Activated CD4-positive, CD25-positive, alpha-beta regulatory T cell treated with anti-CD3 and anti-CD28 coated beads, Interleukin-2, amount 50 U/mL, for 24 hours (primary cell): ENCODE measurements around the gene NGFR.
A peak's percentile ranks its signal among the peaks of the same experiment; 100 is the strongest.
"Not testable (repeated sequence)": the region's sequence is repeated elsewhere in the genome, so short reads cannot be mapped to it uniquely, and the experiment has no call there.

Source experiments
- ATAC-seq, 2 donors: fragments of 150-1000 bp; cut with Tn5 transposase; one replicate each; pipeline ENCODE4 v1.10.0; 2021; ENCODE audit warnings: mild to moderate bottlenecking in 1 of 2, moderate library complexity in 1 of 2

Gene NGFR

GRCh38 chr17:49497148-49498028, 2.3 kb downstream of the NGFR start:
- no peak for ATAC-seq

GRCh38 chr17:49498029-49498615, 3.0 kb downstream of the NGFR start:
- ATAC-seq: no peak

- ATAC-seq: no peak
Measured at GRCh38 chr17:49501496-49501895, 6.4 kb downstream of the NGFR start.

GRCh38 chr17:49502254-49502653, 7.2 kb downstream of the NGFR start:
- no peak for ATAC-seq

GRCh38 chr17:49502680-49503079, 7.6 kb downstream of the NGFR start:
- not testable (repeated sequence) for ATAC-seq

- no peak for ATAC-seq
Measured at GRCh38 chr17:49504369-49504768, 9.3 kb downstream of the NGFR start.

- ATAC-seq: no peak
Measured at GRCh38 chr17:49505854-49506253, 10.8 kb downstream of the NGFR start.

- ATAC-seq: no peak
Measured at GRCh38 chr17:49506282-49506681, 11.2 kb downstream of the NGFR start.

GRCh38 chr17:49508061-49508865, 13.2 kb downstream of the NGFR start:
- ATAC-seq: no peak

- ATAC-seq: no peak
Measured at GRCh38 chr17:49508866-49509587, 13.9 kb downstream of the NGFR start.

- ATAC-seq: no peak
Measured at GRCh38 chr17:49509588-49509917, 14.5 kb downstream of the NGFR start.

GRCh38 chr17:49510059-49510719, 15.1 kb downstream of the NGFR start:
- no peak for ATAC-seq

GRCh38 chr17:49510720-49511110, 15.6 kb downstream of the NGFR start:
- ATAC-seq: no peak

- ATAC-seq: no peak
Measured at GRCh38 chr17:49511810-49512209, 16.7 kb downstream of the NGFR start.

GRCh38 chr17:49512296-49513043, 17.4 kb downstream of the NGFR start:
- ATAC-seq: no peak

- no peak for ATAC-seq
Measured at GRCh38 chr17:49513044-49513395, 17.9 kb downstream of the NGFR start.

- ATAC-seq: no peak
Measured at GRCh38 chr17:49513641-49514040, 18.5 kb downstream of the NGFR start.

GRCh38 chr17:49514071-49514721, 19.1 kb downstream of the NGFR start:
- ATAC-seq: no peak

GRCh38 chr17:49515196-49515770, 20.2 kb downstream of the NGFR start:
- peak in 1 of 2 donors; percentile 44 for ATAC-seq

GRCh38 chr17:49516180-49516579, 21.1 kb downstream of the NGFR start:
- no peak for ATAC-seq
